Prostate gland (tissue), 2 donors: Measurements from ENCODE around the gene DHRS2. TPM values are rescaled to one million over a fixed set of nuclear protein-coding genes. Genes with fewer than 3 reads are reported as not detected.

Source experiments
- DNase-seq: peaks from one replicate; pipeline ENCODE4 v3.0.0-alpha.2; 2019; ENCODE audit warnings: low spot score
- H3K27ac ChIP-seq, 2 donors: fragments of 200-600 bp; sonication (generic); 2 replicates each; pipeline ENCODE4 v1.5.1; 2017 to 2019
- H3K27me3 ChIP-seq: fragments of 200-600 bp; sonication (generic); replicated peaks from 2 replicates; pipeline ENCODE4 v1.5.1; 2019; ENCODE audit not compliant: insufficient read depth
- H3K36me3 ChIP-seq, 2 donors: fragments of 200-600 bp; sonication (generic); 1 replicate in 1 of 2; 2 replicates in 1 of 2; pipeline versions ENCODE4 v1.5.1 to v1.8.1; 2017 to 2019
- H3K4me1 ChIP-seq: fragments of 200-600 bp; sonication (generic); replicated peaks from 2 replicates; pipeline ENCODE4 v1.5.1; 2019
- H3K4me3 ChIP-seq, 2 donors: fragments of 200-600 bp; sonication (generic); 2 replicates each; pipeline ENCODE4 v1.5.1; 2017 to 2019
- H3K9me3 ChIP-seq: fragments of 200-600 bp; sonication (generic); 2 replicates; pipeline ENCODE4 v1.5.1; 2017
- CTCF ChIP-seq, 4 experiments: fragments of 200-600 bp in 2 of 4; fragments of 450-650 bp in 2 of 4; sonication (generic) in 2 of 4; IDR thresholded peaks; 1 replicate in 3 of 4; 2 replicates in 1 of 4; pipeline ENCODE4 v1.5.1; 2016 to 2019; ENCODE audit warnings: antibody characterized with exemption in 4 of 4, mild to moderate bottlenecking in 2 of 4, moderate library complexity in 2 of 4
- POLR2A ChIP-seq: fragments of 450-650 bp; IDR thresholded peaks from one replicate; pipeline ENCODE4 v1.6.1; 2016; ENCODE audit warnings: antibody characterized with exemption, mild to moderate bottlenecking
- POLR2AphosphoS5 ChIP-seq: sonication (generic); formaldehyde crosslinking; IDR thresholded peaks from one replicate; pipeline ENCODE4 v1.6.1; 2017; ENCODE audit warnings: antibody characterized with exemption
- WGBS: methylation state at CpG from one replicate; pipeline ENCODE4 v1.1.5; 2018; 5-methylcytosine and 5-hydroxymethylcytosine counted together
- intact Hi-C: fragments of 100-400 bp; cut with DNase I; formaldehyde crosslinking; loops from one replicate; pipeline ENCODE4 v1.14.2; 2022
- total RNA-seq, 2 donors: library from RNA; depleted of rRNA; stranded (reverse); fragments of >200 nt; gene quantifications; one replicate each; pipeline ENCODE4 v1.1.0, GENCODE V29; 2016

Gene DHRS2
- total RNA-seq, 2 donors from 2014 or later = 1.2 to 5.9 TPM

GRCh38 chr14:23600322-23600707, 35.8 kb upstream of the DHRS2 start:
- DNase-seq = no peak
- no peaks in the 10 kb centered on the region for H3K36me3 ChIP-seq
- no peak overlapping the region for H3K27ac ChIP-seq
- H3K4me1 ChIP-seq = no peaks in the 10 kb centered on the region
- TF ChIP-seq POLR2A (no peak), POLR2AphosphoS5 (no peak), CTCF (IDR thresholded peaks at IDR 0.05) (no peak)
- no peaks in the 10 kb centered on the region for H3K27me3 ChIP-seq
- H3K4me3 ChIP-seq = no peak overlapping the region
- intact Hi-C loops = no loop called here
- 88% methylated on average over 2 of the region's 2 CpGs for WGBS
- no peaks in the 10 kb centered on the region for H3K9me3 ChIP-seq

GRCh38 chr14:23600806-23601205, 35.4 kb upstream of the DHRS2 start:
- intact Hi-C loops = no loop called here
- Histone ChIP-seq H3K4me3 (no peak overlapping the region), H3K36me3 (no peaks in the 10 kb centered on the region), H3K4me1 (no peaks in the 10 kb centered on the region), H3K27ac (no peak overlapping the region), H3K9me3 (no peaks in the 10 kb centered on the region), H3K27me3 (no peaks in the 10 kb centered on the region)
- TF ChIP-seq POLR2A = no peak
- TF ChIP-seq CTCF (IDR thresholded peaks at IDR 0.05) = no peak
- TF ChIP-seq POLR2AphosphoS5 = no peak
- no peak for DNase-seq
- WGBS = 88% methylated on average over 1 of the region's 1 CpG

GRCh38 chr14:23601424-23601823, 34.7 kb upstream of the DHRS2 start:
- Histone ChIP-seq H3K9me3 (no peaks in the 10 kb centered on the region), H3K36me3 (no peaks in the 10 kb centered on the region), H3K4me3 (no peak overlapping the region), H3K27me3 (no peaks in the 10 kb centered on the region), H3K27ac (no peak overlapping the region), H3K4me1 (no peaks in the 10 kb centered on the region)
- no peak for DNase-seq
- intact Hi-C loops = no loop called here
- TF ChIP-seq POLR2AphosphoS5 (no peak), POLR2A (no peak), CTCF (IDR thresholded peaks at IDR 0.05) (no peak)

- no peak for DNase-seq
- Histone ChIP-seq H3K27me3 (no peaks in the 10 kb centered on the region), H3K4me1 (no peaks in the 10 kb centered on the region), H3K27ac (no peak overlapping the region), H3K4me3 (no peak overlapping the region), H3K9me3 (no peaks in the 10 kb centered on the region), H3K36me3 (no peaks in the 10 kb centered on the region)
- TF ChIP-seq POLR2AphosphoS5 = no peak
- TF ChIP-seq POLR2A = no peak
- no peak for TF ChIP-seq CTCF (IDR thresholded peaks at IDR 0.05)
- WGBS = 71% methylated on average over 1 of the region's 1 CpG
- intact Hi-C loops = no loop called here
Observed at GRCh38 chr14:23601845-23602180, 34.4 kb upstream of the DHRS2 start.

GRCh38 chr14:23602181-23603095, 33.7 kb upstream of the DHRS2 start:
- intact Hi-C loops = no loop called here
- Histone ChIP-seq H3K36me3 (no peaks in the 10 kb centered on the region), H3K27ac (no peak overlapping the region), H3K4me3 (no peak overlapping the region), H3K27me3 (no peaks in the 10 kb centered on the region), H3K9me3 (no peaks in the 10 kb centered on the region), H3K4me1 (no peaks in the 10 kb centered on the region)
- no peak for TF ChIP-seq CTCF (IDR thresholded peaks at IDR 0.05)
- TF ChIP-seq POLR2A = no peak
- no peak for TF ChIP-seq POLR2AphosphoS5
- 92% methylated on average over 12 of the region's 12 CpGs for WGBS
- DNase-seq = no peak
